Thyroid gland (tissue), 4 donors: ENCODE data around the gene GRM2.

Experiments used
- POLR2A ChIP-seq, 2 donors: fragments of 450-650 bp; IDR thresholded peaks; one replicate each; pipeline ENCODE4 v1.6.1; 2017; ENCODE audit warnings: antibody characterized with exemption in 2 of 2, mild to moderate bottlenecking in 2 of 2, moderate library complexity in 1 of 2
- TF ChIP-seq, protein P1 (sequence below), 6 experiments: fragments of 200-600 bp in 3 of 6; fragments of 450-650 bp in 3 of 6; sonication (generic) in 3 of 6; IDR thresholded peaks; one replicate each; pipeline ENCODE4 v1.5.1; 2016 to 2019; ENCODE audit warnings: antibody characterized with exemption in 6 of 6, mild to moderate bottlenecking in 2 of 6, inconsistent platforms in 1 of 6, moderate library complexity in 1 of 6

DNA sequence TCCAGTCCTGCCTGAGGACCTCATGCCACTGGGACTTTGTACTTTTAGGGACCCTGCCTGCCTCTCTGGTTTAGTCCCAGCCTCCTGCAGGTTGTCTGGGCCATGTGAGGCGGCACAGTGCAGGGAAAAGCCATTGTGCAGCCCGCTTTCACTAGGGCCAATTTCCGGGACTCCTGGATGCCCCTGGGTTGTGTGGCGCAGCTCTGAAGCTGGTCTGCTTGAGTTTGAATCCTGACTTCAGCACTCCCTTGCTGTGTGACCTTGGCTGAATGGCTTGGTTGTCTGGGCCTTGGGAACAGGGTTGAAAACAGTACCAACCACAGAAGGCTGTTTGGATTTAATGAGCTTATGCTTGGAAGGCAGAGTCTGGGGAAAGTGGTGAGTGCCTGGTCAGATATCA lies 27.6 kb upstream of the GRM2 start:
- TF ChIP-seq, protein P1, sequence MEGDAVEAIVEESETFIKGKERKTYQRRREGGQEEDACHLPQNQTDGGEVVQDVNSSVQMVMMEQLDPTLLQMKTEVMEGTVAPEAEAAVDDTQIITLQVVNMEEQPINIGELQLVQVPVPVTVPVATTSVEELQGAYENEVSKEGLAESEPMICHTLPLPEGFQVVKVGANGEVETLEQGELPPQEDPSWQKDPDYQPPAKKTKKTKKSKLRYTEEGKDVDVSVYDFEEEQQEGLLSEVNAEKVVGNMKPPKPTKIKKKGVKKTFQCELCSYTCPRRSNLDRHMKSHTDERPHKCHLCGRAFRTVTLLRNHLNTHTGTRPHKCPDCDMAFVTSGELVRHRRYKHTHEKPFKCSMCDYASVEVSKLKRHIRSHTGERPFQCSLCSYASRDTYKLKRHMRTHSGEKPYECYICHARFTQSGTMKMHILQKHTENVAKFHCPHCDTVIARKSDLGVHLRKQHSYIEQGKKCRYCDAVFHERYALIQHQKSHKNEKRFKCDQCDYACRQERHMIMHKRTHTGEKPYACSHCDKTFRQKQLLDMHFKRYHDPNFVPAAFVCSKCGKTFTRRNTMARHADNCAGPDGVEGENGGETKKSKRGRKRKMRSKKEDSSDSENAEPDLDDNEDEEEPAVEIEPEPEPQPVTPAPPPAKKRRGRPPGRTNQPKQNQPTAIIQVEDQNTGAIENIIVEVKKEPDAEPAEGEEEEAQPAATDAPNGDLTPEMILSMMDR (IDR thresholded peaks at IDR 0.05), result no peak
- TF ChIP-seq POLR2A (IDR thresholded peaks at IDR 0.05), result no peak
